H1 (cell line): ENCODE data around the gene MED23. TPM values are rescaled to one million over a fixed set of nuclear protein-coding genes. Genes with fewer than 3 reads are reported as not detected.

Source experiments
- CTCF ChIA-PET: fragments of 300-600 bp; sonication (Branson Sonifier 250); formaldehyde crosslinking; loops from one replicate; lab custom pipeline; 2021; ENCODE audit not compliant: partially characterized antibody; lab: Charles Lee
- POLR2A ChIA-PET: fragments of 300-600 bp; sonication (Branson Sonifier 250); formaldehyde crosslinking; loops from one replicate; lab custom pipeline; 2021; ENCODE audit warnings: inconsistent platforms; ENCODE audit not compliant: partially characterized antibody; lab: Charles Lee
- DNase-seq, 2 experiments: peaks; one replicate each; pipeline versions ENCODE4 v3.0.0 to v3.0.0-alpha.2; 2010 to 2022; ENCODE audit warnings: low spot score in 2 of 2, low read depth in 1 of 2, mixed read lengths in 1 of 2
- FAIRE-seq: peaks from 2 replicates; lab custom pipeline; 2011; peaks lifted over from hg19 to GRCh38; lab: Jason Lieb, UNC
- H2AFZ ChIP-seq: 2 replicates; pipeline ENCODE4 v1.8.1; 2012; ENCODE audit warnings: low read length, inconsistent platforms
- H2AK5ac ChIP-seq: 2 replicates; pipeline ENCODE4 v1.6.1; 2013; ENCODE audit warnings: low read depth, low read length
- H2BK120ac ChIP-seq: replicated peaks from 2 replicates; pipeline ENCODE3; 2013; ENCODE audit warnings: low read depth, low read length, inconsistent platforms
- H2BK12ac ChIP-seq: 2 replicates; pipeline ENCODE4 v1.6.1; 2013; ENCODE audit warnings: low read depth, low read length
- H2BK15ac ChIP-seq: 2 replicates; pipeline ENCODE4 v1.6.1; 2013; ENCODE audit warnings: low read length
- H2BK20ac ChIP-seq: 2 replicates; pipeline ENCODE4 v1.6.1; 2013; ENCODE audit warnings: low read length
- H2BK5ac ChIP-seq: 2 replicates; pipeline ENCODE4 v1.6.1; 2013; ENCODE audit warnings: low read depth, low read length
- H3K14ac ChIP-seq: 2 replicates; pipeline ENCODE4 v1.6.1; 2013; ENCODE audit warnings: inconsistent platforms; ENCODE audit not compliant: insufficient read length
- H3K18ac ChIP-seq: 2 replicates; pipeline ENCODE4 v1.6.1; 2013; ENCODE audit warnings: low read length; ENCODE audit errors: extremely low read depth
- H3K23ac ChIP-seq: 2 replicates; pipeline ENCODE4 v1.6.1; 2013; ENCODE audit warnings: inconsistent platforms; ENCODE audit not compliant: insufficient read length
- H3K23me2 ChIP-seq: 2 replicates; pipeline ENCODE4 v1.6.1; 2013; ENCODE audit warnings: low read depth, low read length
- H3K27ac ChIP-seq: 2 replicates; pipeline ENCODE4 v1.6.1; 2011; ENCODE audit warnings: low read depth, low read length, inconsistent platforms
- H3K27me3 ChIP-seq, 4 experiments: replicated peaks in 1 of 4; 1 replicate in 1 of 4; 2 replicates in 3 of 4; pipeline versions ENCODE4 v1.6.1 to v1.8.1; 2011 to 2013; ENCODE audit warnings: low read length in 3 of 4, mild to moderate bottlenecking in 3 of 4, inconsistent platforms in 2 of 4, mixed read lengths in 2 of 4, moderate library complexity in 1 of 4; ENCODE audit not compliant: control insufficient read depth in 3 of 4, insufficient read depth in 3 of 4; ENCODE audit errors: extremely low read depth in 1 of 4
- H3K36me3 ChIP-seq, 4 experiments: 2 replicates each; pipeline versions ENCODE4 v1.6.1 to v1.8.1; 2011 to 2013; ENCODE audit warnings: mild to moderate bottlenecking in 4 of 4, low read length in 3 of 4, moderate library complexity in 2 of 4, control low read depth in 1 of 4, inconsistent platforms in 1 of 4; ENCODE audit not compliant: insufficient read depth in 4 of 4, control insufficient read depth in 2 of 4
- H3K4ac ChIP-seq: replicated peaks from 2 replicates; pipeline ENCODE3; 2013; ENCODE audit warnings: low read length, low read depth, mixed read lengths, inconsistent platforms; ENCODE audit not compliant: insufficient read length
- H3K4me1 ChIP-seq, 4 experiments: replicated peaks in 1 of 4; 1 replicate in 1 of 4; 2 replicates in 3 of 4; pipeline versions ENCODE4 v1.6.1 to v1.8.1; 2011 to 2013; ENCODE audit warnings: low read length in 3 of 4, inconsistent platforms in 2 of 4, mixed read lengths in 1 of 4; ENCODE audit not compliant: insufficient read depth in 4 of 4, control insufficient read depth in 3 of 4
- H3K4me2 ChIP-seq, 2 experiments: 2 replicates each; pipeline versions ENCODE4 v1.6.1 to v1.8.1; 2011 to 2013; ENCODE audit warnings: low read depth in 2 of 2, low read length in 2 of 2, control low read depth in 1 of 2, inconsistent platforms in 1 of 2, mild to moderate bottlenecking in 1 of 2; ENCODE audit not compliant: insufficient read depth in 1 of 2
- H3K4me3 ChIP-seq, 4 experiments: fragments of 200-600, 300-600 bp in 1 of 4; sonication (generic), shearing (Covaris generic), sonication (Bioruptor Twin) in 1 of 4; 2 replicates each; pipeline versions ENCODE4 v1.5.1 to v1.8.1; 2011 to 2016; ENCODE audit warnings: low read length in 4 of 4, low read depth in 3 of 4, control low read depth in 2 of 4, inconsistent platforms in 2 of 4, mild to moderate bottlenecking in 2 of 4, mixed read lengths in 1 of 4, moderate library complexity in 1 of 4; ENCODE audit not compliant: insufficient read depth in 2 of 4; ENCODE audit errors: extremely low read depth in 1 of 4
- H3K56ac ChIP-seq: replicated peaks from 2 replicates; pipeline ENCODE3; 2013; ENCODE audit warnings: low read depth, mild to moderate bottlenecking, mixed read lengths, low read length, inconsistent platforms; ENCODE audit not compliant: insufficient read length
- H3K79me1 ChIP-seq: 2 replicates; pipeline ENCODE4 v1.6.1; 2013; ENCODE audit warnings: low read depth, low read length, control low read depth
- H3K79me2 ChIP-seq, 2 experiments: 2 replicates each; pipeline versions ENCODE4 v1.6.1 to v1.8.1; 2012 to 2013; ENCODE audit warnings: low read length in 2 of 2, mild to moderate bottlenecking in 2 of 2, inconsistent platforms in 1 of 2; ENCODE audit not compliant: insufficient read depth in 2 of 2, control insufficient read depth in 1 of 2
- H3K9ac ChIP-seq, 4 experiments: replicated peaks in 1 of 4; 1 replicate in 1 of 4; 2 replicates in 3 of 4; pipeline versions ENCODE4 v1.6.1 to v1.8.1; 2011 to 2013; ENCODE audit warnings: low read depth in 3 of 4, low read length in 3 of 4, control low read depth in 2 of 4, mild to moderate bottlenecking in 2 of 4, moderate library complexity in 2 of 4, inconsistent platforms in 1 of 4; ENCODE audit errors: extremely low read depth in 1 of 4
- H3K9me3 ChIP-seq, 2 experiments: 2 replicates each; pipeline versions ENCODE4 v1.6.1 to v1.8.1; 2012 to 2013; ENCODE audit warnings: mild to moderate bottlenecking in 2 of 2, moderate library complexity in 2 of 2, control low read depth in 1 of 2, inconsistent platforms in 1 of 2, low read depth in 1 of 2, low read length in 1 of 2, mixed read lengths in 1 of 2; ENCODE audit not compliant: insufficient read depth in 2 of 2
- H4K20me1 ChIP-seq, 2 experiments: replicated peaks in 1 of 2; 2 replicates each; pipeline versions ENCODE3 to v1.8.1; 2011 to 2013; ENCODE audit warnings: inconsistent platforms in 2 of 2, low read length in 2 of 2, mild to moderate bottlenecking in 1 of 2; ENCODE audit not compliant: insufficient read depth in 2 of 2, control insufficient read depth in 1 of 2
- H4K5ac ChIP-seq: 2 replicates; pipeline ENCODE4 v1.6.1; 2013; ENCODE audit warnings: low read length, low read depth, mixed read lengths, inconsistent platforms; ENCODE audit not compliant: insufficient read length
- H4K8ac ChIP-seq: 2 replicates; pipeline ENCODE4 v1.8.0; 2013; ENCODE audit warnings: mild to moderate bottlenecking, moderate library complexity, low read length, inconsistent platforms; ENCODE audit not compliant: insufficient read depth; ENCODE audit errors: extremely low read depth
- H4K91ac ChIP-seq: replicated peaks from 2 replicates; pipeline ENCODE3; 2013; ENCODE audit warnings: low read length, mixed read lengths, inconsistent platforms; ENCODE audit not compliant: insufficient read length
- CBX5 ChIP-seq: fragments of 300-800, 300-1000 bp; sonication (generic); IDR thresholded peaks from 2 replicates; pipeline ENCODE4 v1.7.1; 2016; ENCODE audit warnings: antibody characterized with exemption, low read length, low read depth
- CHD1 ChIP-seq: IDR thresholded peaks from 2 replicates; pipeline ENCODE4 v1.6.1; 2012; ENCODE audit warnings: low read depth, low read length, improper control_type of control experiment
- CREB1 ChIP-seq: IDR thresholded peaks from 2 replicates; pipeline ENCODE4 v1.6.1; 2012; ENCODE audit warnings: inconsistent platforms
- EZH2 ChIP-seq: fragments of 200-600 bp; sonication (generic); IDR thresholded peaks from 2 replicates; pipeline ENCODE4 v1.7.1; 2012; ENCODE audit warnings: low read depth, mild to moderate bottlenecking, moderate library complexity, low read length, inconsistent platforms; ENCODE audit not compliant: severe bottlenecking
- HDAC2 ChIP-seq, 2 experiments: fragments of 300-600 bp in 1 of 2; sonication (generic) in 1 of 2; IDR thresholded peaks; 2 replicates each; pipeline ENCODE4 v1.6.1; 2011 to 2012; ENCODE audit warnings: low read depth in 2 of 2, low read length in 2 of 2, mild to moderate bottlenecking in 2 of 2, moderate library complexity in 2 of 2, borderline replicate concordance in 1 of 2, inconsistent platforms in 1 of 2
- HDAC6 ChIP-seq: IDR thresholded peaks from one replicate; pipeline ENCODE4 v1.7.1; 2012; ENCODE audit warnings: low read depth, mild to moderate bottlenecking, inconsistent platforms, low read length, moderate library complexity
- JUN ChIP-seq: IDR thresholded peaks from 2 replicates; pipeline ENCODE4 v1.6.1; 2011; ENCODE audit warnings: low read depth, mild to moderate bottlenecking, improper control_type of control experiment, low read length
- JUND ChIP-seq: IDR thresholded peaks from 2 replicates; pipeline ENCODE4 v1.6.1; 2011; ENCODE audit warnings: mild to moderate bottlenecking, improper control_type of control experiment, low read length
- POU5F1 ChIP-seq: IDR thresholded peaks from 2 replicates; pipeline ENCODE4 v1.6.1; 2011; ENCODE audit warnings: low read depth, mild to moderate bottlenecking, low read length, moderate library complexity
- RXRA ChIP-seq: IDR thresholded peaks from 2 replicates; pipeline ENCODE4 v1.6.1; 2011; ENCODE audit warnings: low read depth, mild to moderate bottlenecking, low read length, moderate library complexity; ENCODE audit not compliant: insufficient read depth
- SP2 ChIP-seq: IDR thresholded peaks from 2 replicates; pipeline ENCODE4 v1.6.1; 2012; ENCODE audit warnings: mild to moderate bottlenecking, low read length, inconsistent platforms
- SUZ12 ChIP-seq: fragments of 200-600 bp; sonication (generic); IDR thresholded peaks from 2 replicates; pipeline ENCODE4 v1.6.1; 2012; ENCODE audit warnings: mild to moderate bottlenecking, inconsistent platforms, low read length, moderate library complexity, mixed read lengths
- TAF1 ChIP-seq: IDR thresholded peaks from 2 replicates; pipeline ENCODE4 v1.6.1; 2011; ENCODE audit warnings: mild to moderate bottlenecking, low read depth, low read length
- TEAD4 ChIP-seq: IDR thresholded peaks from 2 replicates; pipeline ENCODE4 v1.6.1; 2012; ENCODE audit warnings: low read depth, low read length, inconsistent platforms, mixed read lengths
- polyA plus RNA-seq, 7 experiments: library from polyadenylated mRNA; depleted of rRNA in 3 of 7; stranded (reverse) in 5 of 7; unstranded in 2 of 7; fragments of >200 nt in 5 of 7; fragments of 200-250 nt in 2 of 7; gene quantifications; 1 replicate in 5 of 7; 2 replicates in 1 of 7; 4 replicates in 1 of 7; pipeline versions ENCODE4 v1.2.1 to v1.2.3, GENCODE V29; 2011 to 2013; ENCODE audit warnings: missing spikeins in 2 of 7, mixed read lengths in 2 of 7
- total RNA-seq: library from RNA; stranded (reverse); fragmentation: NEBNext Ultra II Directional; extraction: Animal tissue kit (Norgen Biotek cat#: 25700); gene quantifications from 2 replicates; pipeline ENCODE4 v1.2.1, GENCODE V29; 2021

Gene MED23
- total and polyA plus RNA-seq, 2 of the 8 experiments (the other 6 are each of a cell fraction or from before 2014, with no cell fraction given): 10.5 to 13.0 TPM

- Histone ChIP-seq H2BK120ac (no peak overlapping the region), H3K79me2 (no peaks in the 10 kb centered on the region), H3K56ac (no peak overlapping the region), H3K23ac (no peak overlapping the region), H4K5ac (no peak overlapping the region), H3K4me2 (no peak overlapping the region), H3K79me1 (no peaks in the 10 kb centered on the region), H3K27me3 (no peaks in the 10 kb centered on the region), H2AFZ (no peak overlapping the region), H3K4me1 (no peaks in the 10 kb centered on the region), H2BK20ac (no peak overlapping the region), H3K14ac (no peak overlapping the region), H3K23me2 (peaks cover 2% of the 10 kb centered on the region; the same call in 1 of the 2 replicates), H3K18ac (no peak overlapping the region), H2BK15ac (no peak overlapping the region), H3K4ac (no peak overlapping the region), H2BK12ac (no peak overlapping the region), H4K91ac (no peak overlapping the region), H2BK5ac (no peak overlapping the region), H3K36me3 (no peaks in the 10 kb centered on the region), H3K4me3 (no peak overlapping the region), H3K9me3 (no peaks in the 10 kb centered on the region), H3K27ac (no peak overlapping the region), H4K8ac (no peak overlapping the region), H4K20me1 (no peaks in the 10 kb centered on the region), H2AK5ac (no peak overlapping the region), H3K9ac (no peak overlapping the region)
- ChIA-PET CTCF (interaction anchor here (4.2 kb wide), 1 partner anchor 18 kb away, joined by 26 read pairs; the partner anchor contains the start of gene MED23), POLR2A (no interaction called here)
- DNase-seq (no peak), FAIRE-seq (no peak)
- TF ChIP-seq CREB1: no peak
- no peak for TF ChIP-seq SUZ12
- TF ChIP-seq SP2: no peak
- no peak for TF ChIP-seq JUN
- no peak for TF ChIP-seq TAF1
- TF ChIP-seq POU5F1: no peak
- TF ChIP-seq EZH2: no peak
- TF ChIP-seq TEAD4: no peak
- no peak for TF ChIP-seq HDAC6
- no peak for TF ChIP-seq CHD1
- no peak for TF ChIP-seq HDAC2 (IDR thresholded peaks at IDR 0.05; ENCODE audit: borderline replicate concordance in 1 of 2, low read depth in 2 of 2, low read length in 2 of 2)
- TF ChIP-seq RXRA: no peak
- TF ChIP-seq JUND: no peak
- TF ChIP-seq CBX5: no peak
Observed at GRCh38 chr6:131646249-131646670, 18.2 kb upstream of the MED23 start.
